ENCODE data around the gene CCDC157.
"Not testable (repeated sequence)": the region's sequence is repeated elsewhere in the genome, so short reads cannot be mapped to it uniquely, and the experiment has no call there.

The CCDC157 gene

DNA sequence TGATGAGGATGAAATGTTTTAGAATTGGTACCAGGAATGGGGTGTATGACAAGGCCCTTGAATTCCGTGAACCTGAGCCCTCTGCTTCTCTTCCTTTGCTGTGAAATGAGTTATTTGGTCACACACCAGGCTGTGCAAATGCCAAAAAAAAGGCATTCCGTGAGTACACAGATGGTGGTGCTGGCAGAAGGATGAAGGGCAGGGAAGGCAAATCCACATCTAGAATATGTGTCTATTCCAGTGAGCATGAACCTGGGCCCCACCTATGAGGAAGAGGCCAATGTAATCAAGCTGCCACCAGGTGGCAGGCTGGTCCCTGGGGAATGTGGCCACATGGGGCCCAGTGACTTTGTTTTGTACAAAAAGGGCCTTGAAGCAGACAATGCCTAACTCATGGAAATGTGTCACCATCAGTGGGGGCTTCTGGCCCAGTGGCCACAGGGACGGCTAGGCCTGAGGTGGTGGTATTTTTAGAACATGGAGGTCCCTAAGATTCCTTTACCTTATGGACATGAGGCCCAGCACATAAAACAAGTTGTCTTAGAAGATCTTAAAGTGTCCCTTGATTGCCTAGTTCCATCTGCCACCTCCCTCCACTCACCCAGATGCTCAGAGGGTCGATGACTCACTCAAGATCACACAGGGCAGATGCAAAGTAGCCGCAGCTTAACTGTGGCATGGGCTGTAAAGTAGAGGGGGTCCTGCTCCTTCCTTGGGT, 34.3 kb downstream of the CCDC157 start:
- DNase-seq (ENCODE audit: low spot score), result peak; percentile 62

DNA sequence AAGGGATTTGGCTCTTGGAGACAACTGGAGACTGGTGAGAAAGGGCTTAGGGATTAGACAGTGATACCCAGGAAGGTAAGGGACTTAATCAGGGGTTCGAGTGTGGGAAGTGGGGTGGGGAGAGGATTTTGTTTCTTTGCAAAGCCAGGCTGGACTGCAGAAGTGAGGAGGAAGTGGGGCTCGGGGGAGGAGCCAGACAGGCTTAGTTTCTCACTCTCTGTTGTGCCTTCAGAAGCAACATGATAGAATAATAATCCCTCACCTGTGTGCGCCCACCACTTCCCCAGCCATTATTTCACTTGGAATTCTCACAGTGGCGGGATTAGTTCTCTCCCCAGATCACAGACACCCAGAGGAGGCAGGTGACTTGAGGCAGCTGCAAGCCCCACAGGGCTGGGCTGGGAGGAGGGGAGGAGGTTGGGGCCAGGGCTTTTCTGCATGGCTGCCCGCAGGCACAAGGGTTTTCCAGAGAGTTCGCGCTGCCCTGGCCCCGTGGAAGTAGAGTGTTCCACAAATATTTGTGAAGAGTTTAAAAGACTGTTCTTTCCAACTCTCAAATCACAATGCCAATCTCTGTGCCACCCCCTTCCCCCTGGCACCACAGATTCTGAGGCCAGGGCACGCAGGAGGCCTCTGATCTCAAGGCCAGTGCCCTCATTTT, 36.0 kb downstream of the CCDC157 start:
- DNase-seq (ENCODE audit: low spot score), result no peak

DNA sequence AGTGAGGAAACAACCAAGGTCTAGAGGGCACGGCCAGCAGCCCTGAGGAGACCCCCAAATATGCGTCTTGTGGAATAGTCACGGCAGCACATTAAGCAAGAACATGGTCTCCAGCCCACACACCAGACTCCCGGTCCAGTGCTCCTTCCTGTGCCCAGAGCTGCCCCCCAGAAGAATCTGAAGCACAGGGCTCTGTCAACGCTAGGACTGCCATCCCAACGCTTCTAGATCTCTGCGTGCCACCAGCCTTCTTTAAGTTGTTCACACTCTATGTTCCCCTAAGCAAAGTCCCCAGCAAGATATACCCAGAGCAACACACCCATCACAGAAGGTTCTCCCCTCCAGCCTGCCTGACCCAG, 36.5 kb downstream of the CCDC157 start:
- DNase-seq (ENCODE audit: low spot score), result no peak

DNA sequence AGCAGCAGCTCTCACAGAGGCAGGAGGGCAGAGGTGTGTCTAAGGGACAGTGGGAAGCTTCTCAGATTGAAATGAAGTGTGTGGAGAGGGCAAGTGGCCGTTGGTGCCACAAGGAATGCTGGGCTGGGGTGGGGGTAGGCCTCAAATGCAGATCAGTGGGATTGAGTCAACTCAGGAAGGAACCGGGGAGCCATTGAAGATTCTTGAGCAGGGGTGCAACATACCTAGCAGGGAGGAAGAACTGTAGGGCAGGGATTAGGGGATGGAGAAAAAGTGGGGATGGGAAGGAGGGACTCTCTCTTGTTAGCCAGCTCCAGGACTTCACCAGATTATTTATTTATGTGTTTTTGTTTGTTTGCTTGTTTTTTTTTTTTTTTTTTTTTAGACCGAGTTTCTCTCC, 37.1 kb downstream of the CCDC157 start:
- DNase-seq (ENCODE audit: low spot score), result no peak

DNA sequence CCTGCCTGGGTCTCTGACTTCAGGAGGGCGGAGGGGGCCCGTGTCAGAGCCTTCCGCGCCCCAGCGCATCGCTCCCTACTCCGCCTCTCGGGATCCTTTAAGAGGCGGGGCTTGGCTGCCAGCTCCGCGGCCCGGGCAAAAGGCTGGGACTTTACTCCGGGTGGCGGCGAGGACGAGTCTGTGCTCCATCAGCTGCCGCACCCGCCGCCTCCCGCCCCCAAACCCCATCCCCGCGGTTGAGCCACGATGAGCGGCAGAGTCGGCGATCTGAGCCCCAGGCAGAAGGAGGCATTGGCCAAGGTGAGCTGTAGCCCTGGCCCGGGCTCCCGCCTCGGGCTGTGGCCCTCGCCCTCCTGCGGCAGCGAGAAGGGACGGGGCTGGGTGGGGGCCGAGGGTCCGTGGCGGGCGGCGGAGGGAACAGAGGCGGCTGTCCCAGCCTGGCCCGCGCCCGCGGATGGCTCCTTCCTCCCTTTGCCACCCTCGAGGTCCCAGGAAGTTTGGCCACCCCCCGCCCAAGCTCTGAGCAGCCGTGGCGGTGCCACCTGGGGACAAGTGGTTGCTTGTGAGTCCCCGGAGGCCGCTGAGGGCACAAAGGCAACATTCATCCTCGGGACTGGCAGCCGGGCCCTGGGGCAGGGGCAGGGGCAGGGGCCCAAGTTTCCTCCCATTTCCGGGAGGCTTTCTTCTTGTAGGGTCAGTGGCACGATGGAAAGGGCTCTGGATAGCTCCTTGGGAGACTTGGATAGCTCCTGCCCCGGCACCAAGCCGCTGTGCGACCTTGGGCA, 40.3 kb downstream of the CCDC157 start, which contains the start of gene SEC14L2:
TSS of gene SEC14L2 (plus strand) at position 148 of the 785 bp plus-strand sequence. CDS start at position 247, 99 bp downstream.
- peak; percentile 75 for DNase-seq (ENCODE audit: low spot score)

DNA sequence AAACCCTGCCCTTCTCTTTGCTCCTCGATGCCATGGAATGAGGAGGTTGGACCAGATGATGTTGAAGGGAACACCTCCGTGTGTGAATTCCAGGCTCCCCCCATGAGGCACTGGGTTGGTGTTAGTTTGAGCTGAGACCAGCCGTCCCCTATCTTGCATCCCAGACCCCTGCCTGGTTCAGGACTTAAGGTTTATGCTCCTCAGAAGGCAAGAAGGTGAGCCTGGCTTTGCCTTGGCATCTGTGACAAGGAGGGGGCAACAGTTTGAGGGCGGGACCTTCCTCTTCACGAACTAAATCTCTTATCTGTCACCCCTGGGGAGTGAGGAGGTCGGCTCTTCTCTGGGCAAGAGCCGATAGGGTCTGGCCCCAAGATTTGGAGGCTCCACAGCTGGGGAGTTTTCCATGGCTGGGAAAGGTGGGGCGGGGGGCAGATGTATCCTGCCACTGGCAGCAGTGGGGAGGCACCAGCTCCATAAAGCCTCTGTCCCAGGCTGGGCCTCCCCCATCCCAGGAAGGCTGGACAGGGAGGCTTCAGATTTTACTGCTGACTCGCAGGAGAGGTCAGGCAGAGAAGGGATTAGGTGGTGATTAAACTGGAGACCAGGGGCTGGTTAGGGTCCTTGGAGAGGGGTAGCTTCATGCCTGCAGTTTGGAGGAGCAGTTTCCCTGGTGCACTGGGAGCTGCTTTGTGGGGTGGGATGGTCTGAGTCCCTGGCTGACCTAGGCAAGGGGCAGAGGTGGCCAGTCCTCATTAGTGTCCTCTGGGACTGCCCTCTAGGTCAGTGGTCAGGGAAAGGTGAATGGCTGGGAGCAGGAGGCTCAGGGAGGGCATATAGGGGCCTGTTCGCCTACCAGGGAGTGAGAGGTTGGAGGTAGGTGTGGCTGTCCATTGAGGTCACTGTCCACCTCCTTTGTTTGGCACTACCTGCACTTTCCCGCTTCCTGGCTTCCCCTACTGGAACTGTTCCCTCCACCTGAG, 41.1 kb downstream of the CCDC157 start:
- no peak for DNase-seq (ENCODE audit: low spot score)

DNA sequence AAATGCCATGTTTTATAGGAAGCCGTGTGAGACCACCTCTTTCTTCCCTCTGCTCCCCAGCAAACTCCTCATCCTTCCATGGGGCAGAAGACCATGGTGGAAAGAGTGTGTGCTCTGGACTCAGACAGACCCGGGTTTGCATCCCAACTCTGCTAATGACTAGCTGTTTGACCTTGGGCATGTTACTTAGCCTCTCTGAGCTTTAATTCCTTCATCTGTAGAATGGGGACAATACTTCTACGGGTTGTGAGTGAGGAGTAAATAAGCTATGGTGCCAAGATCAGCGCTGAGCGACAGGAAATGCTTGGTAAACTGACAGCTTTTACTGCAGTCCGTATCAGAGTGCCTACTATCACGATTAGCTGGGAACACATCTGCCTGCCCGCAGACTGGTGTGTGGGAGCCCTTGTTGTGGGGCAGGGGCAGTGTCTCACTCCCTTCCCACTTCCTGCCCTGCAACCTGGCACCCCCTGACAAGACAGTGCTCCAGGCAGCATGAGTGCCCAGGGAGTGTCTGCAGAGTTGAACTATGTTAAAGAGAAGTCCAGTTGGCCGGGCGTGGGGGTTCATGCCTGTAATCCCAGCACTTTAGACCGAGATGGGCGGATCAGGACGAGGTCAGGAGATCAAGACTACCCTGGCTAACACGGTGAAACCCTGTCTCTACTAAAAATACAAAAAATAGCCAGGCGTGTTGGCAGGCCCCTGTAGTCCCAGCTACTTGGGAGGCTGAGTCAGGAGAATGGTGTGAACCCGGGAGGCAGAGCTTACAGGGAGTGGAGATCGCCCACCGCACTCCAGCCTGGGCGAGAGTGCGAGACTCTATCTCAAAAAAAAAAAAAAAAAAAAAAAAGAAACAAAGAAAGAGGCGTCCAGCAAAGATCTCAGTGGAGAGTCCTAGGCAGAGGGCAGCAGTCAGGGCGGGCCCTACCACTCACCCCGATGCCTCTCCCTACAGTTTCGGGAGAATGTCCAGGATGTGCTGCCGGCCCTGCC, 42.2 kb downstream of the CCDC157 start:
- DNase-seq (ENCODE audit: low spot score), result no peak

DNA sequence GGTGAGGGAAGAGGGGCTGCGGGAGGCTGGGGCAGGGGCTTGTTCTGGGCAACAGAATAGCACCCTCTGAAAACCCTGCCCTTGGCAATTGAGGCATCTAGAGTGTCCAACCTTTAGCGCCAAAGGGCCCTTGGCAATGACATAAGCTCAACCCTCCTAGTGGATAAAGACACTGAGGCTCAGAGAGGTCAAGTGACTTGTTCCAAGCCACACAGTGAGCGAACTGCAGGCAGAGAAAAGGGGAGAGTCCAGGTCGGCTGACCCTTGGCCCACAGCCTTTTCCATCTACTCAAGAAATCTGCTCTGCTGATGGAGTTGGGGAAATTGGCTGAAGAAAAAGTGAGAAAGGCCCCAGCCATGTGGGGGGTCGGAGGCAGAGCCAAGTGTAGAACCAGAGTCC, 42.9 kb downstream of the CCDC157 start:
- no peak for DNase-seq (ENCODE audit: low spot score)

DNA sequence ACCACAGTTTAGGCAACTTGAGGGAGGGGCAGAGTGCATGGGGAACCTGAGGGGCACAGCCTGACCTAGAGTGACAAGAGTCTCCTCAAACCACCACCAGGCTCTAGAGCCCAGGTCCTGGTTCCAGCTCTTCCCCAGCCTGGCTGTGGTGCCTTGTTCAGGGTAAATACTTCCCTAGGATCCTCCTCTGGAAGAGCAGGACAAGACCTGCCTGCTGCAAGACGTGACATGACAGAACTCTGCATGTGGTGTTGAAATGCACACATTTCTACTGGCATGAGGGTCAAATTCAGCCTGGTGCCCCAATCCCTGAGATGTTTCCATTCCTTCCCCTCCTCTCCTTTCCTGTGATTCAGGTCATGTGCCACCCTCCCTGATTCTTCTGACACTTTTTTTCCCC, 43.4 kb downstream of the CCDC157 start:
- no peak for DNase-seq (ENCODE audit: low spot score)

DNA sequence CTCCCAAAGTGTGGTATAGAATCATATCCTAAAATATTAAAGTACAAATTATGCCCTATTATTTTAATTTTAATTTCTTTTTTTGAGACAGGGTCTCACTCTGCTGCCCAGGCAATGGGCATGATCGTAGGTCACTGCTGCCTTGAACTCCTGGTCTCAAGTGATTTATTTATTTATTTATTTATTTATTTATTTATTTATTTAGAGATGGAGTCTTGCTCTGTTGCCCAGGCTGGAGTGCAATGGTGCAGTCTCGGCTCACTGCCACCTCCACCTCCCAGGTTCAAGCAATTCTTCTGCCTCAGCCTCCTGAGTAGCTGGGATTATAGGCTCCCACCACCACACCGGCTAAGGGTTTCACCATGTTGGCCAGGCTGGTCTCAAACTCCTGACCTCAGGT, 44.2 kb downstream of the CCDC157 start:
- not testable (repeated sequence) for DNase-seq (ENCODE audit: low spot score)

DNA sequence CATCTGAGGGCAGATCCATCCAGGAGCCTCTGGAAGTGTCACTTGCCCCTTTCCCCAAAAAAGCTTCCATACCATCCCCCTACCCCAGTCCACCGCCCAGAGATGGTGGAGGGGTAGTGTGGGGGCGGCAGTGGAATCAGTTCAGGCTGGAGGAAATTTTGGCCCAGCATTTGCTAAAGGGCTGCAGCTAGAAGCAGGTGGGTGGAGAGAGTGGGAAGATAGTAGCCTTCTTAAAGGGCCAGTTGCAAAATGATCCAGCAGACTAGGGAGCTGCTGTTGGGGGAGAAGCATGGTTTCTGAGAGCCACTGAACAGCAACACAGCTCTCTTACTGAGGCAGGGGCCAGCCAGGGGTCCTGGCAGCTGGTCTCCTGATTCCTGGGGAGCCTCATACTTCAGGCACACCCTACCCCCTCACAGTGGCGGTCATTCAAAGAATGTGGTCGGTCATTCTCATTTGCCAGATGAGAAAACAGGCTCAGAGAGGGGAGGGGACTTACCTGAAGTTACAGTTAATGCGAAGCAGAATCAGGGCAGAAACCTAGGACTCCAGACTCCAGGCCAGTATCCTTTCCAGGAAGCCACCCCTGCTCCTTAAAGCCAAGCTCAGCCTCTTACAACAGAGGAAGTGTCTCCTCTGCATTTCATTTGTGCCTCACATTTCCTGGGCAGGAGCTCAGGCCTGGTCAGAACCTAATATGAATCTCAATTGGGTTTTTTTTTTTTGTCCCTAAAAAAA, 45.4 kb downstream of the CCDC157 start:
- no peak for DNase-seq (ENCODE audit: low spot score)

DNA sequence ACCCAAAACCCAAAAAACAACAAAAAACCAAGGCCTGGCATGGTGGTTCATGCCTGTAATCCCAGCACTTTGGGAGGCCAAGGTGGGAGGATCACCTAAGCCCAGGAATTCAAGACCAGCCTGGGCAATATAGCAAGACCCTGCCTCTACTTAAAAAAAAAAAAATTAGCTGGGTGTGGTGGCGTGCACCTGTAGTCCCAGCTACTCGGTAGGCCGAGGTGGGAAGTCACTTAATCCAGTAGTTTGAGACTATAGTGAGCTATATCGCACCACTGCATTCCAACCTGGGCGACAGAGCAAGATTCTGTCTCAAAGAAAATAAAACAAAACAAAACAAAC, 45.9 kb downstream of the CCDC157 start:
- DNase-seq (ENCODE audit: low spot score), result not testable (repeated sequence)

DNA sequence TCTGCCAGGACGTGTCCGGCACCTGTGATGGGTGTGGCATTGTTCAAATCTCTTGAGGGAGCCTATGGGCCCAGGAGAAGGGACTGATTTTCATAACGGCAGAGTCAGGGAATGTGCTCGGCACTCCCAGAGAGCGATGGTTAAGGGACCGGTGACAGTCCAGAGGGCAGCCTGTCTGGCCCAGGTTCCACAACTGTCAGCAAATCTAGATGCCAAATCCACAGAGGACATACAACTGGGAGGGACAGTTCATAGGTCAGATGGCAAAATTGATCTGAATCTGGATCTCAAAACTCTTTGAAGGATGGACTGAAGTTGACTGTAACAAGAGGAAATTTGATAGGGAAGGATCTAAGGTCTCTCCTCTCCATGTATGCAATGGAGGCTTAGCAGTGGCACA, 47.5 kb downstream of the CCDC157 start:
- DNase-seq (ENCODE audit: low spot score), result no peak

DNA sequence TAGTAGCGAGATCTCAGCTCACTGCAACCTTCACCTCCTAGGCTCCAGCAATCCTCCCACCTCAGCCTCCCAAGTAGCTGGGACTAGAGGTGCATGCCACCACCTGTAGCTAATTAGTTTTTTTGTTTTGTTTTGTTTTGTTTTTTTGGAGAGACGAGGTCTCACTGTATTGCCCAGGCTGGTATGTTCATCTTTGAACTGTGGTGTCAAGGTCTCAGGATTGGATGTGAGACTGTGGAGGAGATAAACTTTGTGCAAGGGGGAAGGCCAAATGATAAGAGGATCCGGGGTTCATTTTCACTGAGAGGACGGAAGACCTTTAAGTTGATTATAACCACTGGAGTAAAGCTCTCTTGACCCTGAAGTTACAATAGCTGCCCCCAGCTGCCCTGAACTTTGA, 48.9 kb downstream of the CCDC157 start:
- DNase-seq (ENCODE audit: low spot score), result no peak

DNA sequence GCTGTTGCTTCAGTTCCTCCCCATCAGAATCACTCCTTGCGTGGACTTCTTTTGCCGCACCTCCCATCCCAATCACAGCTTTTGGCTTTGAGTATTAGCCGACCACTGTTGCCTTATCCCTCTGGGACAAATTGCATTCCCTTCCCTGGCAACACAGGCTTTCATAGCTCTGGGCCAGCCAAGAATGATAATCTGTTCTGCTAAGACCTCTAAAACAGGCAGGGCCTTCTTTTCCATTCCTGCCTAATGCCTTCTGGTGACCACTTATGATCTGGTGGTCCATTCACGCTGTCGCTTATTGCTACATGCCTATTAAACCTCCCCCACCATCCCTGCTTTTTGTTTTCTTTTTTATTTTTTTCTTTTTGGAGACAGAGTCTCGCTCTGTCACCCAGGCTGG, 49.6 kb downstream of the CCDC157 start:
- DNase-seq (ENCODE audit: low spot score), result no peak

DNA sequence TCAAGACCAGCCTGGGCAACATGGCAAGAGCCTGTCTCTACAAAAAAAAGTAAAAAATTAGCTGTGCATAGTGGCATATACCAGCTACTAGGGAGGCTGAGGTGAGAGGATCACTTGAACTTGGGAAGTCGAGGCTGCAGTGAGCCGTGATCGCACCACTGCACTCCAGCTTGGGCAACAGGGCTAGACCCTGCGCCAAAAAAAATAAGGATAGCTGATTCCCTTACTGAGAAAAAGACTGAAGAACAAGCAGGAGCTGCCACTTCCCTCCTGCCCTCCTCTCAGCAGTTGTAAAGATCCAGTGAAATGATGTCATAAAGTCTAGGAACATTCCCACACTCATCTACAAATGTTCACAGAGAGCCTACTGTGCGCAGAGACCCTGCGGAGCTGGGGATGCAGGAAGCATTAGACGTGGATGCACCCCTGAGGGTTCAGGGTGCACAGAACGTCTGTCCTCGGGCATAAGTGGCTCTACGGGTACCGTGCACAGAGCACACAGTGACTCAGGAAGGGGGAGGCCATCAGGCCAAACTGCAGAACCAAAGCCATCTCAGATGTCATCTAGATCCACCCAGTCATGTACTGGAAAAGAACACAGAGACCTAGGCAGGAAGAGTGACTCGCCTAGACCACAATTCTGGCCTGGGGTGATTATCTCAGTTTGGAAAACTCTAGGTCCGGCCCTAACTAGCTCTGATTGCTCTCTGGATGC, 51.7 kb downstream of the CCDC157 start:
- DNase-seq (ENCODE audit: low spot score), result peak; percentile 64

DNA sequence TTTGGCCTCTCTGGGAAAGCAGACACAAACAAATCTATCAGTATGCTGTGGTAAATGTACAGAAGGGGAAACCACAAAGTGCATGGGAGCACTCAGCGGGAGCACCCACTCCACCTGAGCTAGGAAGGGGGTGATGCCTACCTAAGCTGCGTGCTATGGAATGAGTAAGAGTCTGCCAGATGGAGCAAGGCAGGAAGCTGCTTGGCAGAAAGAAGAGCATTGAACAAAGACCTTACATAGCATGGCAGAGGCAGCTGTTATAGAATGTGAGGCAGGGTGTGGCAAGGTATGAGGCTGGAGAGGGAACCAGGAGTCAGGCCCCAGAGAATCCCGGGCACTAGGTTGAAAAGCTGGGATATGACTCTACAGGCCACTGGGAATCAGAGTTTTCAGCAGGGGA, 55.0 kb downstream of the CCDC157 start:
- no peak for DNase-seq (ENCODE audit: low spot score)

DNA sequence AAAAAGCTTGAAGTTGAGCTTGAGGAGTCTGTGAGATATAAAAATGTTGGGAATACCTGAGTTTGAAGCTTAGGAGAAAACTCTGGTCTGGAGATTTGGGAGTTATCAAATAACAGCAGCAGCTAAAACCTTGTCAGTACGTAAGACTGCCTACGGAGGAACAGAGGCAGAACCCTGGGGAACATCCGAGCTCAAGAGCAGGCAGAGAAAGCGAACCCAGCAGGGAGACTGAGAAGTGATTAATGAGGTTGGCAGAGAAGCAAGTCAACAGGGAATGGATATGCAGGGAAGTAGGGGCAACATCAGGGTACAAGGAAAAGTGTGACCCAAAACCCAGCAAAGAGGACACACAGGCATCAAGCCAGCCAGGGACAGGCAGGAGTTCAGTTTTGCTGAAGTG, 56.2 kb downstream of the CCDC157 start:
- no peak for DNase-seq (ENCODE audit: low spot score)

All from hepatic stellate cell (primary cell).